ENCODE data around the gene SLCO3A1. TPM values are rescaled to one million over a fixed set of nuclear protein-coding genes. Genes with fewer than 3 reads are reported as not detected.
A peak's percentile ranks its signal among the peaks of the same experiment; 100 is the strongest.
"Not testable (repeated sequence)": the region's sequence is repeated elsewhere in the genome, so short reads cannot be mapped to it uniquely, and the experiment has no call there.

SLCO3A1 gene
- total and polyA plus RNA-seq, 8 donors: 2.4 to 38.8 (median 7.7) TPM

GRCh38 chr15:92061511-92062195, 208.1 kb downstream of the SLCO3A1 start:
- no peak for DNase-seq
- TF ChIP-seq EP300 (IDR thresholded peaks at IDR 0.05): no peak
- TF ChIP-seq POLR2A (IDR thresholded peaks at IDR 0.05): no peak
- TF ChIP-seq POLR2AphosphoS5 (IDR thresholded peaks at IDR 0.05): no peak
- TF ChIP-seq CTCF (IDR thresholded peaks at IDR 0.05): no peak
- no peak overlapping the region for H3K27ac ChIP-seq
- no peak overlapping the region for H3K4me3 ChIP-seq
- no peaks in the 10 kb centered on the region for H3K27me3 ChIP-seq
- H3K4me1 ChIP-seq: no peaks in the 10 kb centered on the region
- 83 to 96% (median 92%) methylated on average over 6 to 7 of the region's 7 CpGs for WGBS, 5 donors
- intact Hi-C loops (cut with DNase I; ENCODE audit: low total_unique reads): no loop called here
- H3K36me3 ChIP-seq: no peaks in the 10 kb centered on the region
- H3K9me3 ChIP-seq: no peaks in the 10 kb centered on the region

GRCh38 chr15:92062505-92062904, 209.0 kb downstream of the SLCO3A1 start:
- no peak for TF ChIP-seq POLR2A (IDR thresholded peaks at IDR 0.05)
- no peak for TF ChIP-seq POLR2AphosphoS5 (IDR thresholded peaks at IDR 0.05)
- TF ChIP-seq EP300 (IDR thresholded peaks at IDR 0.05): no peak
- no peak for TF ChIP-seq CTCF (IDR thresholded peaks at IDR 0.05)
- Histone ChIP-seq H3K27me3 (no peaks in the 10 kb centered on the region), H3K27ac (no peak overlapping the region), H3K36me3 (no peaks in the 10 kb centered on the region), H3K4me3 (no peak overlapping the region), H3K4me1 (no peaks in the 10 kb centered on the region), H3K9me3 (no peaks in the 10 kb centered on the region)
- WGBS, 5 donors: 72 to 95% (median 91%) methylated on average over 3 to 5 of the region's 5 CpGs
- intact Hi-C loops (cut with DNase I; ENCODE audit: low total_unique reads): no loop called here
- no peak for DNase-seq

- no peaks in the 10 kb centered on the region for H3K27me3 ChIP-seq
- no peak overlapping the region for H3K27ac ChIP-seq
- H3K4me1 ChIP-seq: peaks cover 0 to 31% (median 10%) of the 10 kb centered on the region in 4 donors
- no peak overlapping the region for H3K4me3 ChIP-seq
- 77 to 84% (median 81%) methylated on average over 7 of the region's 7 CpGs for WGBS, 5 donors
- intact Hi-C loops (cut with DNase I; ENCODE audit: low total_unique reads): no loop called here
- no peak for DNase-seq
- H3K36me3 ChIP-seq: no peaks in the 10 kb centered on the region
- no peaks in the 10 kb centered on the region for H3K9me3 ChIP-seq
- TF ChIP-seq EP300 (IDR thresholded peaks at IDR 0.05) (no peak), POLR2AphosphoS5 (IDR thresholded peaks at IDR 0.05) (no peak), POLR2A (IDR thresholded peaks at IDR 0.05) (no peak), CTCF (IDR thresholded peaks at IDR 0.05) (no peak)
Observed at GRCh38 chr15:92068121-92068520, 214.6 kb downstream of the SLCO3A1 start.

GRCh38 chr15:92069308-92070250, 216.1 kb downstream of the SLCO3A1 start:
- peak; percentile 50 to 73 for DNase-seq
- intact Hi-C loops (cut with DNase I; ENCODE audit: low total_unique reads): loop anchor here (10.0 kb wide), 1 partner anchor 365 kb away; no protein-coding TSS in a partner anchor
- peak overlapping the region in 3 of 5 donors; percentile 44 to 69 (median 61) for H3K27ac ChIP-seq
- peaks cover 0 to 36% (median 17%) of the 10 kb centered on the region in 4 donors for H3K4me1 ChIP-seq
- no peaks in the 10 kb centered on the region for H3K27me3 ChIP-seq
- H3K36me3 ChIP-seq: no peaks in the 10 kb centered on the region
- peak overlapping the region in 1 of 4 donors; percentile 9 for H3K4me3 ChIP-seq
- TF ChIP-seq EP300 (IDR thresholded peaks at IDR 0.05): no peak
- no peak for TF ChIP-seq CTCF (IDR thresholded peaks at IDR 0.05)
- TF ChIP-seq POLR2AphosphoS5 (IDR thresholded peaks at IDR 0.05): peak in 1 of 3 donors; percentile 49
- 48 to 58% (median 52%) methylated on average over 20 of the region's 20 CpGs for WGBS, 5 donors
- no peaks in the 10 kb centered on the region for H3K9me3 ChIP-seq

GRCh38 chr15:92070251-92070650, 216.7 kb downstream of the SLCO3A1 start:
- not testable (repeated sequence) for H3K4me3 ChIP-seq, H3K27me3 ChIP-seq, H3K36me3 ChIP-seq, H3K9me3 ChIP-seq, DNase-seq
- intact Hi-C loops (cut with DNase I; ENCODE audit: low total_unique reads): loop anchor here (10.0 kb wide), 1 partner anchor 365 kb away; no protein-coding TSS in a partner anchor
- WGBS, 5 donors: 91 to 98% (median 92%) methylated on average over 8 of the region's 8 CpGs
- peaks cover under 1 to 43% (median 19%) of the 10 kb centered on the region in 4 donors for H3K4me1 ChIP-seq
- H3K27ac ChIP-seq: peak overlapping the region in 3 of 5 donors; percentile 44 to 69 (median 61)
